Lower lobe of right lung (tissue), 2 donors: ENCODE measurements around the gene TNIK. TPM values are rescaled to one million over a fixed set of nuclear protein-coding genes. Genes with fewer than 3 reads are reported as not detected.
"Not testable (repeated sequence)": the region's sequence is repeated elsewhere in the genome, so short reads cannot be mapped to it uniquely, and the experiment has no call there.

Experiments
- ATAC-seq, 2 donors: fragments of 200-7000 bp; cut with Tn5 transposase; one replicate each; pipeline ENCODE4 v1.9.1; 2020 to 2022; ENCODE audit warnings: mild to moderate bottlenecking in 2 of 2, moderate library complexity in 2 of 2
- DNase-seq: peaks from one replicate; pipeline ENCODE4 v3.0.0-alpha.2; 2020
- H3K27ac ChIP-seq: fragments of 200-600 bp; one replicate; pipeline ENCODE4 v1.8.0; 2022
- H3K27me3 ChIP-seq: fragments of 200-600 bp; one replicate; pipeline ENCODE4 v1.8.0; 2022; ENCODE audit warnings: low read depth
- H3K36me3 ChIP-seq: fragments of 200-600 bp; one replicate; pipeline ENCODE4 v1.8.0; 2022; ENCODE audit warnings: mild to moderate bottlenecking
- H3K4me1 ChIP-seq: fragments of 200-600 bp; one replicate; pipeline ENCODE4 v1.8.0; 2022
- H3K4me3 ChIP-seq: fragments of 200-600 bp; one replicate; pipeline ENCODE4 v1.8.0; 2022; ENCODE audit warnings: mild to moderate bottlenecking
- H3K9me3 ChIP-seq: fragments of 200-600 bp; one replicate; pipeline ENCODE4 v1.8.0; 2022
- intact Hi-C: fragments of 100-400 bp; cut with DNase I; formaldehyde crosslinking; loops from one replicate; pipeline ENCODE4 v1.11.0; 2022
- total RNA-seq: library from RNA; stranded (reverse); fragmentation: NEBNext Ultra II Directional; extraction: Animal tissue kit (Norgen Biotek cat#: 25700); gene quantifications from one replicate; pipeline ENCODE4 v1.2.1, GENCODE V29; 2021
- TF ChIP-seq, protein P1 (sequence below): fragments of 200-600 bp; IDR thresholded peaks from one replicate; pipeline ENCODE4 v1.8.0; 2022; ENCODE audit warnings: antibody characterized with exemption, mild to moderate bottlenecking
- donor health status: DM: no; HTN: yes; CAD: no; lungs with severe emphysema.

TNIK gene
- total RNA-seq, 1 donor from 2014 or later = 29.3 TPM

DNA sequence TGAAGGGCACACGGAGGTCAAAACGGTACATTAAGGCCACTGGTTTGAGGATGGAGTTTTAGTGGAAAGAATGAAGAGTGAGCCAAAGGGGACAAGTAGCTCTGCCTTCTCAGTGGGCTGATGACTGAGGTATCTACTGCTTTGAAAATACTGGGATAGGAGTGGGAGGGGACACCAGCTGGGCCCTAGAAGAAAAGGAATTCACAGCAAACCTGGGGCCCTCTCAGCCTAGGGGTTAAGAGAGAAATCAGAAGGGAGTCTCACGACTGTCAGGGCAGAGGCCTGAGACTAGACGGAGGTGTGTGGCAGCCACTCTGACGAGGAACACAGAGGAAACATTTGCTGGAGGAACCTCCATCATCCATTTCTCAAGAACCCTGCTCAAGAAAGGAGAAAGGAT is 75.1 kb downstream of the TNIK start:
- Histone ChIP-seq H3K4me1 (peaks cover 27% of the 10 kb centered on the region), H3K4me3 (no peak overlapping the region), H3K27ac (no peak overlapping the region), H3K36me3 (no peaks in the 10 kb centered on the region), H3K27me3 (no peaks in the 10 kb centered on the region), H3K9me3 (no peaks in the 10 kb centered on the region)
- intact Hi-C loops = no loop called here
- ATAC-seq (no peak), DNase-seq (no peak)
- TF ChIP-seq, protein P1, sequence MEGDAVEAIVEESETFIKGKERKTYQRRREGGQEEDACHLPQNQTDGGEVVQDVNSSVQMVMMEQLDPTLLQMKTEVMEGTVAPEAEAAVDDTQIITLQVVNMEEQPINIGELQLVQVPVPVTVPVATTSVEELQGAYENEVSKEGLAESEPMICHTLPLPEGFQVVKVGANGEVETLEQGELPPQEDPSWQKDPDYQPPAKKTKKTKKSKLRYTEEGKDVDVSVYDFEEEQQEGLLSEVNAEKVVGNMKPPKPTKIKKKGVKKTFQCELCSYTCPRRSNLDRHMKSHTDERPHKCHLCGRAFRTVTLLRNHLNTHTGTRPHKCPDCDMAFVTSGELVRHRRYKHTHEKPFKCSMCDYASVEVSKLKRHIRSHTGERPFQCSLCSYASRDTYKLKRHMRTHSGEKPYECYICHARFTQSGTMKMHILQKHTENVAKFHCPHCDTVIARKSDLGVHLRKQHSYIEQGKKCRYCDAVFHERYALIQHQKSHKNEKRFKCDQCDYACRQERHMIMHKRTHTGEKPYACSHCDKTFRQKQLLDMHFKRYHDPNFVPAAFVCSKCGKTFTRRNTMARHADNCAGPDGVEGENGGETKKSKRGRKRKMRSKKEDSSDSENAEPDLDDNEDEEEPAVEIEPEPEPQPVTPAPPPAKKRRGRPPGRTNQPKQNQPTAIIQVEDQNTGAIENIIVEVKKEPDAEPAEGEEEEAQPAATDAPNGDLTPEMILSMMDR = no peak

DNA sequence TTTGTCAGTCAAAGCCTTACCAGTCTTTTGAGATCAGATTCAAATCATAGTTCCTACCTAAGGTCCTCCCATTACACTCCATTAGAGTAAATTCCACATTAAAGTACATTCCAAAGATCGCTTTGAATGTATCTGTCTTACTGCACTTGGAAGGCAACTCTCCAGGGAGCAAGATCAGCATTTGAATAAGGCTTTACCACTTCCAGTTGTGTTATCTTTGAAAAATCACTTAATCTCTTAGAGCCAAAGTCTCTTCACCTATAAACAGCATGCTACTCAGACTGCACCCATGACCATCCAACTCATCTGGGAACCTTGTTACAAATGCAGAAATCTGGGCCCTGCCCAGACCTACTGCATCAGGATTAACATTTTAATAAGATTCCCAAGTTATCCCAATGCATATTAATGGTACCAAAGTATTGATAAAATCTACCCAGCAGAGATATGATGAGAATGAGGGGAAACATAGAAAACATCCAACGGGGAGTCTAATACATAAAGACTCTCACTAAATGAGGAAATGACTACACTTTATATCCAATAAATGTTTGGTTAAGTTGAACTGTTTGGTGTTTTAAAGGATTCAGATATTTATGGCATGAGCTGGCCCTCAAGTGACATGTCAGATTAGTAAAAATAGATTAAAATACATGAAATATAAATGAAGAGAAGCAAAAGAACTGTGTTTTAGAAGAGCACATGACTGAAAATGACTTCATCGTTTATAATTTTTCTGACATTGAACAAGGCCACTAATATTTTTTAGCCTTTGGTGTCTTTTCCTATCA is 75.9 kb downstream of the TNIK start:
- Histone ChIP-seq H3K4me3 (no peak overlapping the region), H3K36me3 (no peaks in the 10 kb centered on the region), H3K27me3 (no peaks in the 10 kb centered on the region), H3K4me1 (peaks cover 27% of the 10 kb centered on the region), H3K27ac (no peak overlapping the region), H3K9me3 (no peaks in the 10 kb centered on the region)
- TF ChIP-seq, protein P1 = no peak
- ATAC-seq (no peak), DNase-seq (no peak)
- intact Hi-C loops = no loop called here

DNA sequence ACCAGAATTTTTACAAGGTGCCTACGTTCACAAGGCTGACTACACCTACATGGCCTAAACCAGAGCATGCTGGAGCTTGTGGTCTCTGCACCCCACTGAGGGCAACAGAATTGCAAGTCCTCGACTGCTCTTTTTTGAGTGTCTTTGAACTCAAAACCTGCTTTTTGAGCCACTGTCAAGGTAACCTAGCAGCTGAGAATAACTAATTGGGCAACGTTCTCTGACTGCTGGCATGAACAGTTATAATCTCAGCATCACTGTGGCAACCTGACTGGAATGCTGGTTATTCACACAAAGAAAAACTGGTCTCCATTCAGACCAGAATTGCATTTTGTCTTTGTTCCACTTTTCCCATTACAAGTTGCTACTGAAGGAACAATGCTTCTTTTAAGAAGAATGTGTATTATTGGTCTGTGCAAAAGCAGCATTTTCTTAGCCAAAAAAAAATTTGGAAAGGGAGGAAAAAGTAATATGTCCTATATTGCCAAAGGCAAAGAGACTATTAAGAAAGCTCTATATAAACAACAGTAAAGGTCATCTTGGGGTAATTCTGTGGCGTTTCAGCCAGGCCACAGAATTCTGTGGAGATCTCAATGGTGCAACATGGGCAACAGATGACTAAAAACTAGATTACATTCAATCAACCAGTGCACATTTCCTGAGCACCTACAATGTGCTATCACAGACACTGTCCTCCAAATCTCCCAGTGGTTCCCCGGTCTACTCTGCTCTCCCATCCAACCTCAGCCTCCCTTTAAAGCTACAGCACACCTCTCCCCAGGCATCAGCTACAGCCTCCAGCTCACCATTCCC is 76.8 kb downstream of the TNIK start:
- no peaks in the 10 kb centered on the region for H3K36me3 ChIP-seq
- intact Hi-C loops = no loop called here
- no peak overlapping the region for H3K4me3 ChIP-seq
- no peaks in the 10 kb centered on the region for H3K27me3 ChIP-seq
- TF ChIP-seq, protein P1 = no peak
- no peak for ATAC-seq
- H3K9me3 ChIP-seq = no peaks in the 10 kb centered on the region
- no peak overlapping the region for H3K27ac ChIP-seq
- H3K4me1 ChIP-seq = peaks cover 27% of the 10 kb centered on the region
- DNase-seq = no peak

DNA sequence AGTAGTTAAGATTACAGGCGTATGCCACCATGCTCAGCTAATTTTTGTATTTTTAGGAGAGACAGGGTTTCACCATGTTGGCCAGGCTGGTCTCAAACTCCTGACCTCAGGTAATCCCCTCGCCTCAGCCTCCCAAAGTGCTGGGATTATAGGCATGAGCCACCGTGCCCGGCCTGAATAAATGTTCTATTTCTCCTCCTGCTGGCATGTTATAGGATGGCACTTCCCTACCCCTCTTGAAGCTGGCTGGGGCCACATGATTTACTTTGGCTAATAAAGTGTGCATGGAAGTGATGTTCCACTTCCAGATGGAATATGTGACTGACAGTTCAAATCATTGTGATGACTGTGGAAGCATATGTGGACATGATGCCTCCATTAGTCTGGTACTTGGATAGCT is 77.9 kb downstream of the TNIK start:
- H3K27ac ChIP-seq, DNase-seq, H3K27me3 ChIP-seq, H3K4me3 ChIP-seq, H3K36me3 ChIP-seq, ATAC-seq, H3K9me3 ChIP-seq, intact Hi-C loops: not testable (repeated sequence)
- H3K4me1 ChIP-seq = peaks cover 23% of the 10 kb centered on the region

DNA sequence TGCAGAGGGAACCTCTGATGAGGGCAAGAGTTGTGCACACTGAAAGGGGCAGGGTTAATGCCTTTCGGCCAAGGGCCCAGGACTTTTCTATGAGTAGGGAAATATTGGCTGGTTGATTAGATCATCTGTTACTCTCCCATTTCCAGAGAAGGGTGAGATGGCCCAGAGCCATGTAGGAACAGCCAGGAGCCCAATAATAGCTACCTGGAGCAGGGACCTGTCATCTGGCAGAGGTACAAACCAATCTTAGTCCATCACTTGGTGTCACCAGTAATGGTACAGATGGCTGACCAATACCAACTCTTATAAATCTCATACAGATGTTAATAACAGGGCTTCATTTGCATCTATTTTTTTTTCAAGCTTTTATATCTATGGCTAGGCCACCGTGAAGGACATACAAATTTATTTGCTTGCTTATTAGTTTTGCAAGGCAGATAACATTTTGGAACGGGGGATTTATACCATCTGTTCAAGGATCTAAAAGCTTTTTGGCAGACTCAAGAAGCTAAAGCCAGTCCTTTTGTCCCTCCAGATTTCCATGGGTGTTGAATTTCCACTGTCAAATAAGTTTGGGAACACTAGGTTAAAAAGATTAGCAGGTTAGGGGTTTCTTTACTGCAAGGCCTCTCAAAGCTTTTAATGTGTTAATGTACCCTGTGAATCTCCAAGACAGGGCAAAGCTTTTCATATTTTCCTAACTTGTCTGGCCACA is 79.3 kb downstream of the TNIK start:
- TF ChIP-seq, protein P1 = no peak
- H3K36me3 ChIP-seq = no peaks in the 10 kb centered on the region
- no peak for ATAC-seq
- H3K9me3 ChIP-seq = no peaks in the 10 kb centered on the region
- no peak overlapping the region for H3K27ac ChIP-seq
- no peak for DNase-seq
- no peak overlapping the region for H3K4me3 ChIP-seq
- H3K4me1 ChIP-seq = peaks cover 25% of the 10 kb centered on the region
- intact Hi-C loops = no loop called here
- no peaks in the 10 kb centered on the region for H3K27me3 ChIP-seq
